ENCODE data around the gene BNIPL. TPM values are rescaled to one million over a fixed set of nuclear protein-coding genes. Genes with fewer than 3 reads are reported as not detected.

BNIPL gene
- total RNA-seq, 1 experiment from 2014 or later = 1.2 TPM

DNA sequence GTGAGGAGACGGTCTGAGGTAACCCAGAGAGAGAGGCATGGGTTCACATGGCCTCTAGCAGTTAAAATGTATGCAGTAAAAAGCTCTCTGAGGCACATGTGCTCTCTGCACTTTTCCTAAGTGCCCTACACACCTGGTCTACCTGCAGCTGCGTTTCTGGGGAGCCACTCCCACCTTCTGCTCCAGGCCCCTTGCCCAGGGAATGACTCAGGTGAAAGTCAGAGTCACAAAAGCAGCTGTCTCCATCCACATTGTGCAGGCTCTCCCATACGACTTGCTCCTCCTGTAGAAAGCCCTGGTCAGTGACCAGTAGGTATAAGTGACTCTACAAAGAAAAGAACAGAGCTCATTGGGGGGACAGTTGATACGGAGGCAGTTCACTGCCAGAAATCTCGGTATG is 38.4 kb upstream of the BNIPL start:
- H3K4me1 ChIP-seq (ENCODE audit: insufficient read depth, low read length) = peaks cover 3% of the 10 kb centered on the region; the same call in 1 of the 2 replicates
- Mint-ChIP-seq H3K27me3 (ENCODE audit: low read depth) (no peaks in the 10 kb centered on the region), H3K4me1 (peaks cover 5 to 8% of the 10 kb centered on the region in 2 experiments), H3K4me3 (no peak overlapping the region), H3K9me3 (no peaks in the 10 kb centered on the region), H3K27ac (peak overlapping the region in 2 of 3 experiments; percentile 27 to 61; a peak in 2 of 7 replicates), H3K36me3 (ENCODE audit: insufficient read depth in 1 of 3, low read depth in 3 of 3) (peaks cover 0 to 10% (median 5%) of the 10 kb centered on the region in 3 experiments; a peak in 3 of 7 replicates)
- H2AFZ ChIP-seq (ENCODE audit: low read length) = no peak overlapping the region
- H2BK20ac ChIP-seq (ENCODE audit: low read depth, low read length, poor library complexity, severe bottlenecking) = no peak overlapping the region
- TF ChIP-seq, protein P1, sequence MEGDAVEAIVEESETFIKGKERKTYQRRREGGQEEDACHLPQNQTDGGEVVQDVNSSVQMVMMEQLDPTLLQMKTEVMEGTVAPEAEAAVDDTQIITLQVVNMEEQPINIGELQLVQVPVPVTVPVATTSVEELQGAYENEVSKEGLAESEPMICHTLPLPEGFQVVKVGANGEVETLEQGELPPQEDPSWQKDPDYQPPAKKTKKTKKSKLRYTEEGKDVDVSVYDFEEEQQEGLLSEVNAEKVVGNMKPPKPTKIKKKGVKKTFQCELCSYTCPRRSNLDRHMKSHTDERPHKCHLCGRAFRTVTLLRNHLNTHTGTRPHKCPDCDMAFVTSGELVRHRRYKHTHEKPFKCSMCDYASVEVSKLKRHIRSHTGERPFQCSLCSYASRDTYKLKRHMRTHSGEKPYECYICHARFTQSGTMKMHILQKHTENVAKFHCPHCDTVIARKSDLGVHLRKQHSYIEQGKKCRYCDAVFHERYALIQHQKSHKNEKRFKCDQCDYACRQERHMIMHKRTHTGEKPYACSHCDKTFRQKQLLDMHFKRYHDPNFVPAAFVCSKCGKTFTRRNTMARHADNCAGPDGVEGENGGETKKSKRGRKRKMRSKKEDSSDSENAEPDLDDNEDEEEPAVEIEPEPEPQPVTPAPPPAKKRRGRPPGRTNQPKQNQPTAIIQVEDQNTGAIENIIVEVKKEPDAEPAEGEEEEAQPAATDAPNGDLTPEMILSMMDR (conservative IDR thresholded peaks at IDR 0.05) = no peak
- H3K9me3 ChIP-seq (ENCODE audit: control insufficient read depth, low read depth, low read length) = no peaks in the 10 kb centered on the region
- no peak overlapping the region for H4K8ac ChIP-seq (replicated peaks; ENCODE audit: insufficient read length, low read depth, low read length)
- no peak overlapping the region for H3K4me2 ChIP-seq (ENCODE audit: insufficient read depth, insufficient read length, low read length)
- H2BK120ac ChIP-seq (ENCODE audit: low read depth, low read length, poor library complexity, severe bottlenecking) = no peak overlapping the region
- no peak overlapping the region for H3K14ac ChIP-seq (ENCODE audit: insufficient read depth, low read length)
- H2BK15ac ChIP-seq (ENCODE audit: low read depth, low read length) = no peak overlapping the region
- no peak overlapping the region for H3K9ac ChIP-seq (ENCODE audit: extremely low read depth, insufficient read length, low read length)
- no peak overlapping the region for H3K23ac ChIP-seq (ENCODE audit: insufficient read length, low read depth, low read length)
- H3K79me2 ChIP-seq (ENCODE audit: insufficient read depth, low read length) = no peaks in the 10 kb centered on the region
- H3K18ac ChIP-seq (ENCODE audit: insufficient read length, low read depth, low read length) = no peak overlapping the region
- DNase-seq = no peak
- H4K20me1 ChIP-seq (ENCODE audit: control insufficient read depth, insufficient read depth, insufficient read length) = no peaks in the 10 kb centered on the region
- no peak overlapping the region for H4K5ac ChIP-seq (ENCODE audit: insufficient read length, low read depth, low read length)
- no peaks in the 10 kb centered on the region for H3K23me2 ChIP-seq (ENCODE audit: insufficient read length, low read depth, low read length, poor library complexity, severe bottlenecking)
- H3K27me3 ChIP-seq (ENCODE audit: insufficient read depth, low read length) = no peaks in the 10 kb centered on the region
- no peak overlapping the region for H4K91ac ChIP-seq (ENCODE audit: insufficient read length, low read depth, low read length)
- no peak overlapping the region for H3K27ac ChIP-seq (ENCODE audit: insufficient read length, low read depth, low read length)
- no CpG with 5 or more reads among the region's 5 CpGs for WGBS (ENCODE audit: extremely low coverage, insufficient read length, low lambda C conversion rate)
- H3K56ac ChIP-seq (ENCODE audit: insufficient read length, low read depth, low read length) = no peak overlapping the region
- H3K4ac ChIP-seq (ENCODE audit: low read depth, low read length) = no peak overlapping the region
- H2BK5ac ChIP-seq (ENCODE audit: insufficient read length, low read length) = no peak overlapping the region
- H3T11ph ChIP-seq (ENCODE audit: low read length) = no peak overlapping the region
- H2AK5ac ChIP-seq (ENCODE audit: insufficient read length, low read length) = no peak overlapping the region
- no peak overlapping the region for H2BK12ac ChIP-seq (ENCODE audit: insufficient read length, low read depth, low read length)
- no peaks in the 10 kb centered on the region for H3K79me1 ChIP-seq (ENCODE audit: insufficient read depth, low read depth, low read length, poor library complexity, severe bottlenecking)

Data from H9 (cell line).